Epithelial cell of esophagus (primary cell): ENCODE data around the gene TGM6.

Source experiments
- DNase-seq: peaks from one replicate; pipeline ENCODE4 v3.0.0; 2010; ENCODE audit warnings: low read depth
- H3K4me3 ChIP-seq: 2 replicates; pipeline ENCODE4 v1.5.1; 2011; ENCODE audit warnings: mild to moderate bottlenecking, low read length, control low read depth
- CTCF ChIP-seq: IDR thresholded peaks from 2 replicates; pipeline ENCODE4 v1.5.1; 2011; ENCODE audit warnings: low read depth, mild to moderate bottlenecking, low read length, control low read depth, inconsistent platforms; ENCODE audit not compliant: insufficient read depth; ENCODE audit errors: missing control alignments

The TGM6 gene

GRCh38 chr20:2336471-2336870 is 44.2 kb upstream of the TGM6 start:
- TF ChIP-seq CTCF: no peak
- no peak overlapping the region for H3K4me3 ChIP-seq
- DNase-seq: no peak

- TF ChIP-seq CTCF: no peak
- no peak for DNase-seq
- no peak overlapping the region for H3K4me3 ChIP-seq
These were observed 43.6 kb upstream of the TGM6 start for GRCh38 chr20:2337142-2337541.

GRCh38 chr20:2338411-2339066 is 42.2 kb upstream of the TGM6 start:
- H3K4me3 ChIP-seq: no peak overlapping the region
- no peak for DNase-seq

GRCh38 chr20:2340136-2340535 is 40.6 kb upstream of the TGM6 start:
- DNase-seq: no peak
- TF ChIP-seq CTCF: no peak
- H3K4me3 ChIP-seq: no peak overlapping the region

More at GRCh38 chr20:2338411-2339066, 42.2 kb upstream of the TGM6 start:
- no peak for TF ChIP-seq CTCF

- DNase-seq: no peak
- H3K4me3 ChIP-seq: no peak overlapping the region
- no peak for TF ChIP-seq CTCF
These were observed 39.9 kb upstream of the TGM6 start for GRCh38 chr20:2340823-2341222.

GRCh38 chr20:2341336-2341735 is 39.4 kb upstream of the TGM6 start:
- no peak for TF ChIP-seq CTCF

GRCh38 chr20:2342243-2342642 is 38.5 kb upstream of the TGM6 start:
- TF ChIP-seq CTCF: no peak
- H3K4me3 ChIP-seq: no peak overlapping the region
- no peak for DNase-seq

More at GRCh38 chr20:2341336-2341735, 39.4 kb upstream of the TGM6 start:
- no peak for DNase-seq
- H3K4me3 ChIP-seq: no peak overlapping the region
